T1000 (cell line): ENCODE data around the gene DNAJB9.

ENCODE experiments used
- DNase-seq: peaks from one replicate; lab custom pipeline; 2025; ENCODE audit warnings: mixed read lengths; lab: John Stamatoyannopoulos, UW

The DNAJB9 gene

DNA sequence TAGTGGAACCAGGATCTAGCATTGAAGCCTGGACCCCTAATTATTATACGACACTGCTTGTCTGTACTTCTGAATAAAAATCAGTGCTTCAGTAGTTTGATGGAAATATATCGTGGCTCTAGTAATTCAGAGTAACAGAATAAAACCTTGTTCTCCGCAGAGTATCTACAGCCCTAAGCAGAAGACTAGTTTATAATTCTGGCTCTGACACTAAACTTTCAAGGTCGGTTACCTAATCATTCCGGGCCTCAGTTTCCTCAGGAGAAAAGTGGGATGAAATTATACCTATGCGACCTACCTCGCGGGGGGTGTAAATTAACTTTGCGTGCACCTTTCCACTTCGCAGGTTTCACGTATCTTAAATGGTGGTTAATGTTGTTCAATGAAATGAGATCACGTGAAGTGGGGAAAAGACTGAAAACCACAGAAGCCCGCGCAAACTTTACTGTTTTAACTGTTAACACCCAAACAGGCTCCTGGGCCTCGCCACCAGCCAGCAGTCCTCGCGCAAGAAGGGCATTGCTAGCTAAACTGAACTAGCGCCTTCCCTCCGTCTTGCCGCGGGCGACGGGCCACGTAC, 783 bp upstream of the DNAJB9 start:
- DNase-seq: no peak

- DNase-seq: no peak
Observed at GRCh38 chr7:108570146-108570755, 577 bp downstream of the DNAJB9 start.

DNA sequence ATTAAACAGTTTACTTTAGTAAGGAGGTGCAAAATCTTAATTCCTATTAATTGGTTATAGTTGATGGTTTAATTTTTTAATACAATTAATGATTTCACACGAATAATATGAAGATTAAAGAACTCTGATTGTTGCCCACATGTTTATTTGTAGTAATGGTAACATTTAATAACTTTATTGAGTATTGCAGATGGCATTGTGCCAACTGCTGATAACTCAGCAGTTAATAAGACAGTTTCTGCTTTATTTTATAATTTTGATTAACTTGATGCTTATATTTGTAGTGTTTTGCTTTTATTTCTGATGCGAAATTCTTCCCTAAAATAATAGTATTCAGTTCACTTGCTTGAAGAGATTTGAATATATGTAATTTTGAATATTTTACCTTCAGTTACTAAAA, 2.8 kb downstream of the DNAJB9 start:
- DNase-seq: no peak

DNA sequence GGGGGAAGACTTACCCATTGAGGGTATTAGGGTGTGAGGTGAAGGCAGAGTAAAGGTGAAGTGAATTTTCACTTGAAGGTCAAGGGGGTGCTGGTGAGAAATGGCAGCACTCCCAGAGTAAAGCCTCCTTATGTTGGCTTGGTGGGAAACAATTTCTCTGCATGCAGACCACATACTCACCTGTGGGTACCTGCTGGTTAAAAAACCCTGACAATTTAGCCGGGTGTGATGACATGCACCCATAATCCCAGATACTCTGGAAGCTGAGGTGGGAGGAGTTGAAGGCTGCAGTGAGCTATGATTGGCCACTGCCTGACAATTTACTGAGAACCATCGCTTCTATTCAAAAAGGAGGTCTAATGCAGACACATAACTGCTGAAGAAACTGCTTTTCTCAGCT, 5.5 kb downstream of the DNAJB9 start:
- DNase-seq: no peak

- no peak for DNase-seq
Observed at GRCh38 chr7:108576116-108576515, 6.4 kb downstream of the DNAJB9 start.

- no peak for DNase-seq
Observed at GRCh38 chr7:108578937-108579336, 9.3 kb downstream of the DNAJB9 start.

GRCh38 chr7:108580298-108580697, 10.6 kb downstream of the DNAJB9 start:
- no peak for DNase-seq

DNA sequence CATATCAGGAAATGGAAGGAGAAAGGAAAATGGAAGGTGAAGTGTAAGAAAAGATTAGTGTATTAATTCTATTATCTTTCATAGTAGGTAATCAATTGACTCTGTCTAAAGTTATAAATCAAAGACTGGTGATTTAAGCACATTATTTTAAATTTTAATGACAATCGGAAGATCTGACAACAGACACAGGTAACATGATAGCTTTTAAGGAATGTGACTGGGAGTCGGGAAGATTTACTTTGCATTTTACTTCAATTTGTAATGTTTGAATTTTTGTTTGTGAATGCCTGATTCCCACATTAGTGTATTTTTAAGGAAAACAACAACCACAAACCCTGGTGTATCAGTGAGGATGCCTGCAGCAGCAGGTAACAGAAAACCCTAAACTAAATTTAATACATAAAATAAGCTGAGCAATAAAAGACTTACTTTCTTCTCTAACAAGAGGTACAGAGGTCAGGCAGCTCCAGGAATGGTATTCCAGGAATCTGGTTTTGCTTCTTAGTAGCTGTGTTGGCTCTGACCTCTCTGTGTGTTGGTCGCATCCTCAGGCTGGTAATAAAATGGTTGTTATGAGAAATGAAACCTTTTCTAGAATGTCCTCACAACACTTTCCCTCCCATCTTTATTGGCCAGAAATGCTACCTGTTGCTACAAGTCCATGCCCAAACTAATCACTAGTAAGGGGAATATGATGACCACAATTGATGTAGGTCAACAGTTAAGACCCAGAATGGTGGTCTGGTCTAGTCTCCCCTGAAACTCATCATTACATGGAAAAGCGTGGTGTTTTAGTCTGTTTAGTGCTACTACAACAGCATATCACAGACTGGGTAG, 12.2 kb downstream of the DNAJB9 start:
- no peak for DNase-seq

- no peak for DNase-seq
Observed at GRCh38 chr7:108584211-108584610, 14.5 kb downstream of the DNAJB9 start.

DNA sequence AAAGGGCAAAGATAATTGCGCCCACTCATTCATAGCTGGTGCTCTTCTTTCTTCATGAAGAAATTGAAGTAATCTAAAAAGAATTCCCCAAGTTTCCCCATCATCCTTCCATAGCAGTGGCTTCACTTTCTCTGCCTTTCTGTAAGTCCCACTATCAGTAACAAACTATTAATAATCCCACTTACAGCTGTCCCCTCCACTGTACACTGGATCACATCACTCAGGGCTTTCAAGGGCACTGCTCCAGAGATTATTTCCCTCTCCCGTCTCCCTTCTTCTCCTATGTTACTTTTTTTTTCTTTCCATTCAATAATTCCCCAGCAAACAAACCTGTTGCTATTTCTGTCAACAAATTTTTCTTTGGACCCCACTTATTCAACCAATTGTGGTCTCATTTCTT, 16.2 kb downstream of the DNAJB9 start:
- DNase-seq: no peak

- DNase-seq: no peak
Observed at GRCh38 chr7:108586274-108586710, 16.6 kb downstream of the DNAJB9 start.

DNA sequence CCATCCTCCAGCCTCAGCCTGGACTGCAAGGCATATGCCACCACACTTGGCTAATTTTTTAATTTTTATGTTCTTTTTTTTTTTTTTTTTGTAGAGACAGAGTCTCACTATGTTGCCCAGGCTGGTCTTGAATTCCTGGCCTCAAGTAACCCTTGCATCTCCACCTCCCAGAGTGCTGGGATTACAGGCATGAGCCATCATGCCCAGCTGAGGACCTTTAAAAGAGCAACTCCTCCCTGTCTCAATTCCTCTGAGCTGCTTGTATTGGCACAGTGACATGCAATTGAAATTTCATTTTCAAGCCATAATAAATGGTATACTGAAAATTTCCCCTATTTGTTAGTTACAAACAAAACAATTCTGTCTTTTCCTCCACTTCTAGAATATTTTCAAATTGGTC, 19.5 kb downstream of the DNAJB9 start:
- DNase-seq: no peak

DNA sequence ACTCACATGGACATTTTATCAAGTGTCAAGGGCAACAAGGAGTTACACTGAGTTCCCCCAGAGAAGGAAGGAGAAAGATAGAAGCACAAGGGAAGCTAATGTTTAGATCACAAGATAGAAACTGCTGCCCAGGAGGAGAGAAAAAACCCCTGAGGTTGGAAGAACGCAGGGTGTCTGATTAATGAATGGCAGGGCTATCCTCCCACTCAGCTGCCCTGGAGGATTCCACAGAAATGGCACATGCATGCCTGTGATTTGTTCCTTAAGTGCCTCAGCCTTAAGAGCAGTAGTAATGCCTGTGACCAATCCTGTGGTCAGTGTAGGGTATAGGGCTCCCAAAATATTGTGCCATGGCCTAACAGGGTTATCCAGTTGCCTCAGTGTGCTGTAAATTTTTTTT, 20.2 kb downstream of the DNAJB9 start:
- DNase-seq: no peak

- no peak for DNase-seq
Observed at GRCh38 chr7:108590606-108591005, 20.9 kb downstream of the DNAJB9 start.

DNA sequence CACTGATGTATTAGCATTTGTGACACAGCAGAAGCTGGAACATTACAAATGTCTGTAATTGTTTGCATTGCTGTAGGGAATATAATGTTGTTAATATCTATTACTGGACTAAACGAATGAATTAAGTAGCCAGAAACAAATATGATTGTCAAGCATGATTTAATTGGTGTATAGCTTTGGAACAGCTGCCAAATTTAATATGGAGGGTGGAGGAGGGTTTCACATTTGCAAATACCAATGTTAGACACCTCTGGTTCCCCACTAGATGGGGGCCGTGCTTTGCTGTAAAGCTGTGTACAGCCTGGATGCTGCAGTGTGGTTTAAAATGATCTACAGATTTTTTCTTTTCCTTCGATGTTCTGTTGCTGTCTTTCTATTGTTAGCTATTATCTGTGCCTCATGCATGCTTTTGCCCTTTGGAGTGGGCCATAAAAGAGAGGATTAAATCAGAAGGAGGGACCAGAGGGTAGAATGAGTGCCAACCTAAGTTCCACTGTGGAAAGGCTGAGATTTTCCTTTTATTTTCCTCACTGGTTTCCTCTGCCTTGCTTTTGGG, 23.1 kb downstream of the DNAJB9 start:
- DNase-seq: no peak

DNA sequence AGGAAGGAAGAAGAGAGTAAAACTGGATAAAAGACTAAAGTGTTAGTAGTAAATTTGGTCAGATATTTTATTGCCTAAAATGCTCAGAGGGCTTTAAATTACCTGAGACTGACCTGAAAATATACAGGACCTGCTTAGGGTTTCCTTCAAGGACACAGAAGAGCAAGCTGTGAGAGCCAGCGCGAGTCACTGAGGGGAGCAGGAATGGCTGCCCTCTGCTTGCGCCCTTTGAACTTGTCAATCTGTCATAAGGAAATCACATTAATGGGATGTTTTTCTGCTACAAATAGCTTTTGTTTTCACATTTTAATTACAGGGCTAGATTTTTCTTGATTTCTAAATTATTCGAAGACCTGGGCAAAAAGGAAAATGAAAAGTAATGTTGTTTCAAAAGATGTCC, 26.9 kb downstream of the DNAJB9 start:
- DNase-seq: no peak

- DNase-seq: no peak
Observed at GRCh38 chr7:108598153-108598552, 28.5 kb downstream of the DNAJB9 start.

DNA sequence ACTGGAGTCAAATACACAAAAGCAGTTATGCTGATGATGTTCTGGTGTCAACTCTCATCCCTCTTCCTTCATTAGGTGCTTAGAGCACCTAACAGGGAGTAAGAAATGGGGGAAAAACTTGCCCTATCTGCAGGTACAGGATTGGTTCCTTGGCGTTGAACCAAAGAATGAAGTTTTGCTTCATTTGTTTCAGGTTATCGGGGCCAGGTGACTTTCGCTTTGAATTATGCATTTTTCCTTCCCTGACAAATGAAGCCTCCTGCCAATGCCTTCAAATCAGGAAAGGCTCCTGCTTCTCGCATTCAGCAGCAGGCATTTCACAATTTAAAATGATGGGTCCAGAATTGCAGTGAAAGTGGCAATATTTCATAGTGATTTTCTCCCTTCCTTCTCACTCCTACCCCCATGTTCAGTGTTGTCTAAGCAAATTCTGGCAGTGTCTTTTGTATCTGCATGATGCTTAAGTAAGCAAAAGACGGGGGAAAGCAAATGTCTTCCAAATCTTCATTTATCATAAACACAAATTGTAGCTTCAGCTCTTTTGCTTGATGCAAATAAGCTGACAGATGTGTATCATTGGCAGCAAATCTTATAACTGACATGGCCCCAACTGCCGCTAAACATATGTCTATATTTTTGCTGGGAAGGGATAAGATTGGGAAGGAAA, 29.4 kb downstream of the DNAJB9 start:
- DNase-seq: no peak

DNA sequence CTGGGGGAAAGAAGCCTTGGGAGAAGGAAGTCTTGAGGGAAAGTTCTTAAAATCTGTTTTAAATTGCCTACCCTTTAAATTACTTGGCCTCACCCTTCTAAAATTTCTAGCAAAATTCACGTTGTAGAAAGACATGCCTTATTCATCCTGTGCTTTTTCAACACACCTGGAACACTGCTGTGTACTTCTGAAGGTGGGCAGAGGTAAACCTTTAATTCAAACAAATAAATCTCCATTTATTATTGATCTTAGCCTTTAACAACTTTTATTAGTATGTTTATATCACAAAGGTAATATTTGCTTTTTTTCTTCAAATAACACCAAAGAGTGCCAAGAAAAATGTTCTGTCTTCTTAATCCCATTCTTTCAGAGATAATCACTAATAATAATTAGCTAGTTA, 30.7 kb downstream of the DNAJB9 start:
- DNase-seq: no peak

GRCh38 chr7:108603656-108604306, 34.1 kb downstream of the DNAJB9 start:
- no peak for DNase-seq

DNA sequence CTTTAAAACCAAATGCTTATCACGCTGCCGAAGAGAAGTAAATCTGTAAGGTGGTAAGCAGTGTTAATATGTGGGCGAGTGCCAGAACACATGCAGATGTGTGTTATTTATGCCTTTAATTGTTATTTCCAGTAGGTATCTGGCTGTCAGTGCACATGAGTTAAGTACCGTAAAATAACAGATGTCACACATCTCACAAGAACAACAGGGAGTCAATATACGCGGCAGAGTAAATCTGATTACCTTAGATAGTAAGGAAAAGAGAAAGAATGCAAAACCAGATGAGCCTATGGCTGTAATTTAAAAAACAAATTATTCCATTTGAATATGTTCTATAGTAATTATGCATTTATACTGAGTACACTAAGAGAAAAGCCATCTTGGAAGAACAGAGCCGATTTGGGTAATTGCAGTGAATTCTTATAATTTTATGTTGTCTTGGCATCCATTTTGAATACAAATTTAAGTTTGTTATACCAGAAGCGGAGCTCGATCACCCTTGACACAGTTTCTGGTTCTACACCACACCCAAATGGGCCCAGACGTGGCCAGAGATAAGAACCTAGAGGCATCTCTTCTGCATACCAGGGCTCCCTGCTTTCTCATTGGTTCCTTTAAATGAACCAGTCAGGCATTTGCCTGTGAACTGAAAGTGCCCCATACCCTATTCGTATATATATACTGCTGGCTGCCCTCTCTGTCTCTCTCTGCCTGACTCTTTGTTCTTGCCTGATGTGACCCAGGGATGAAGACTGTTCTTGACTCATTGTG, 34.8 kb downstream of the DNAJB9 start:
- no peak for DNase-seq
